Stimulated activated CD4-positive, alpha-beta T cell treated with anti-CD3 and anti-CD28 coated beads, Interleukin-15, amount 100 ng/mL, for 48 hours (primary cell): Measurements from ENCODE around the gene IGSF6.
"Not testable (repeated sequence)": the region's sequence is repeated elsewhere in the genome, so short reads cannot be mapped to it uniquely, and the experiment has no call there.

Experiments used
- DNase-seq, 2 donors: peaks; one replicate each; pipeline ENCODE4 v3.0.0-alpha.2; 2020; ENCODE audit warnings: low read depth in 2 of 2

IGSF6 gene

DNA sequence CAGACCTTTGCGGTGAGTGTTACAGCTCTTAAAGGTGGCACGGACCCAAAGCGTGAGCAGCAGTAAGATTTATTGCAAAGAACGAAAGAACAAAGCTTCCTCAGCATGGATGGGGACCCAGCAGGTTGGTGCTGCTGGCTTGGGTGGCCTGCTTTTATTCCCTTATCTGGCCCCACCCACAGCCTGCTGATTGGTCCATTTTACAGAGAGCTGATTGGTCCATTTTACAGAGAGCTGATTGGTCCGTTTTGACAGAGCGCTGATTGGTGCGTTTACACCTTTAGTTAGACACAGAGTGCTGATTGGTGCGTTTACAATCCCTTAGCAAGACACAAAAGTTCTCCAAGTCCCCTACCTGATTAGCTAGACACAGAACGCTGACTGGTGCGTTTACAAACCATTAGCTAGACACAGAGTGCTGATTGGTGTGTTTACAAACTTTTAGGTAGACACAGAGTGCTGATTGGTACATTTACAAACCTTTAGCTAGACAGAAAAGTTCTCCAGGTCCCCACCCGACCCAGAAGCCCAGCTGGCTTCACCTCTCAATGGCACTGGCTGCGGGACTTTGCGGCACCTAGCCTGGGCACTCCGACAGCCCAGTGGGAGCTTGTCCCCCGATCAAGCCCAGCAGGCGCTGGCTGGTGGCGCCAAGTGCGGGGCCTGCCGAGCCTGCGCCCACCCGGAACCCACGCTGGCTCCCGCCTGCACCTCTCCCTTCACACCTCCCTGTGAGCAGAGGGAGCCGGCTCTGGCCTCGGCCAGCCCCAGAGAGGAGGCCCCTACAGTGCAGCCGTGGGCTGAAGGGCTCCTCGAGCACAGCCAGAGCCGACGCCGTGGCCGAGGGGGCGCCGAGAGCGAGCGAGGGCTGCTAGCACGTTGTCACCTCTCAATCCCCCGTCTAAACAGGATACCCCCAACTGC is 22.5 kb downstream of the IGSF6 start:
- DNase-seq, result not testable (repeated sequence)

DNA sequence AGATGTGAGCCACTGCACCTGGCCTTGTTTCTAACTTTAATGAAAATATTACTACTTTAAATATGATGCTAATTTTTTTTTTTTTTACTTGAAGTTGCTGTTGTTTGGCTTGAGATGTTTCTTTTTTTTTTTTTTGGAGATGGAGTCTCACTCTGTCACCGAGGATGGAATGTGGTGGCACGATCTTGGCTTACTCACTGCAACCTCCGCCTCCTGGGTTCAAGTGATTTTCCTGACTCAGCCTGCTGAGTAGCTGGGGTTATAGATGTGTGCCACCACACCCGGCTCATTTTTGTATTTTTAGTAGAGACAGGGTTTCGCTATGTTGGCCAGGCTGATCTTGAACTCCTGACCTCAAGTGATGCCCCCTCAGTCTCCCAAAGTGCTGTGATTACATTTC is 23.6 kb downstream of the IGSF6 start:
- DNase-seq, result no peak

DNA sequence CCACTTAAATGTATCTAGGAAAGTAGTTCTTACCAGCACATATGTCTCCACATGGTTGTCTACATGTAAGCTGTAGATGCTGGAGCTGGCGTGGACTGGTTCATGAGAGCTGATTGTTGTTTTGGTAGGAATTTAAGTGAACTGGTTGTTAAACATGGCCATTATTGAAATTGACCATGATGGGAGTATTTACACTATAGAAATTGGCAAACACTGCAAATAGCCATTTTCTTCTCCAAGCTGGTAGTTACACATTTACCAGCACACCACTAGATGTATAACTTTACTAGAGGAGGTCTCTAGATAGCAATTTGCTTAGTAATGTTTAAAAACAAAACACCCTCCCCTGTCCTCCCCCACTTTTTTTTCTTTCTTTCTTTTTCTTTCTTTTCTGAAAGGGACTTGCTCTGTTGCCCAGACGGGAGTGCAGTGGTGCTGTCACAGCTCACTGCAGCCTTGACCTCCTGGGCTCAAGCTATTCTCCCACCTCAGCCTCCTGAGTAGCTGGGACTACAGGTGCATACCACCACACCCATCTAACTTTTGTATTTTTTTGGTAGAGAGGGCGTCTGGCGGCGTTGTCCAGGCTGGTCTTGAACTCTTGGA is 24.2 kb downstream of the IGSF6 start:
- no peak for DNase-seq

DNA sequence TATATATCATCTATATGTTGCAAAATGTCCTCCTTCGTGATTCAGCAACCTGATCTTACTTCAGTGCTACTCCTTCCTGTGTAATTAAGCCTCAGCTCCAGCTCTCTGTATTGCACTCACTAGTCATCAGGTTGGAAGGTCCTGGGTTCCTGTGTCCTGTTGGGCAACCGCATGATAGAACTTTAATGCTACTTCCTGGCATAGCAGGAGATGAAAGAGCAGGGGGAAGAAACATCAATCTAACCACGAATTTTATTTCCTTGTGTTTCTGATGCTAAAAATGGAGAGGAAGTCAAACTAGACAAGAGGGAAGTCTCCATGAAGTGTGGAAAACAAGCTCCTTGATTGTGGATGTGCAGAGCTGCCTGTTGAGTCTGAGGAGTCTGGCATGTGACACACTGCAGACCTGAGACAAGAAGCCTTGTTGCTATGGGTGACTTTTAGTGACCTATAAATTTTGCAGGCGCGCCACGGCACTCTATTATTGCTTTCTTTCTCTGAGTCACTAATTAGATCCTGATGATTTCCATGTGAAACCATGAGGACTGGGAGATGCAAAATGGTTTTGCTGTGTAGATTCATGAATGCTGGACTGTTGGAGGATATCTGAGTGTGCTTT is 25.6 kb downstream of the IGSF6 start:
- DNase-seq, result no peak

DNA sequence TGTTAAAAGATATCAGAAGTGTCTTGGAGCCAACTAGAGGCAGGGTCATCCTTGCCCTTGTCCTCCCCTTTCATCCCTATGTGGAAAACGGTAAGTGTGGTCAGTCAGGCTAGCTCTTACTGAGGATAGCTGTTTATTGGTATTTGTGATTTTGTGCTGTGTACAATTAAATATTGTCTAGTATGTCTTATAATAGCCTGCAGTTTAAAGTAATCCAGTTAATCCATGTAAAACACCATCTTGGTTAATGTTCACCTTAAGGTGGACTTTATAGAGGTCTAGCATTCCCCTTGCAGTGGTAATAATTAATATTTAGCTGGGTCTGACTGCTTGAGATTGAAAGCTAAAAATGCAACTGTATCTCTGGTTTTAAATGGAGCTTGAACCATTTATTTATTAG is 27.4 kb downstream of the IGSF6 start:
- DNase-seq, result no peak

DNA sequence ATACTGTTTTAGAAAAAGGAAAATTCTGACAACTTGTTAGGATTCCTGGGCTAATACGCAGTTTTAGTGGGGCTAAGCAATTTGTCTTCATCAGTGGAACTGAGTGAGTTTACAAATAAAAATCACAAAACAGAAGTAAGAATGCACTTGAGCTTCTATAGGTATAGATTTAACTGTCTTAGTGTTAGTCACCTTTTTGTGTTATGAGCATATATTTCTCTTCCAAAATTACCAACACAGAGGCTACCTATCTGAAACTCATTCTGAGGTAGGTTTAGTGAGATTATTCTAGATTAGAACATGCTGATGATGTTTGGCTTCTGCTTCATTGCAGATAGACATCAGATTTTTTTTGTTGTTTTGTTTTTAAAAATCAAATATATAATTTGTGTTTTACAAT is 29.9 kb downstream of the IGSF6 start:
- DNase-seq, result no peak

DNA sequence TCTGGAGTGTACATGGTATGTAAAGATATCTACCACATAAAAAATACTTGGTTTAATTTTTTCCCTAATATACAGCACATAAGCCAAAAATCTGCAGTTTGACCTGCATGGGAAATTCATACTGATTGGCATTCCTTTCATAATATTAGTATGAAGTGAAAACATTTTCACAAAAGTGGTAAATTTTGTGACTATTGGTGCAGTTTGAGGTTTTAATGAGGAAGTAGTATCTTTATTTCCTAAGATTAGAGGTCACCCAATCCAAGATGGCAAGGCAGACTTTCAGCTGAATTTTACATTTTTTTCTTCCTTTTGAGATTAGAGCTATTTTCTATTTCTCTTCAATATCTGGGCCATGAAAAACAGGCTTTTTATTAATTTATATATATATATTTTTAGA is 31.8 kb downstream of the IGSF6 start:
- DNase-seq, result no peak

DNA sequence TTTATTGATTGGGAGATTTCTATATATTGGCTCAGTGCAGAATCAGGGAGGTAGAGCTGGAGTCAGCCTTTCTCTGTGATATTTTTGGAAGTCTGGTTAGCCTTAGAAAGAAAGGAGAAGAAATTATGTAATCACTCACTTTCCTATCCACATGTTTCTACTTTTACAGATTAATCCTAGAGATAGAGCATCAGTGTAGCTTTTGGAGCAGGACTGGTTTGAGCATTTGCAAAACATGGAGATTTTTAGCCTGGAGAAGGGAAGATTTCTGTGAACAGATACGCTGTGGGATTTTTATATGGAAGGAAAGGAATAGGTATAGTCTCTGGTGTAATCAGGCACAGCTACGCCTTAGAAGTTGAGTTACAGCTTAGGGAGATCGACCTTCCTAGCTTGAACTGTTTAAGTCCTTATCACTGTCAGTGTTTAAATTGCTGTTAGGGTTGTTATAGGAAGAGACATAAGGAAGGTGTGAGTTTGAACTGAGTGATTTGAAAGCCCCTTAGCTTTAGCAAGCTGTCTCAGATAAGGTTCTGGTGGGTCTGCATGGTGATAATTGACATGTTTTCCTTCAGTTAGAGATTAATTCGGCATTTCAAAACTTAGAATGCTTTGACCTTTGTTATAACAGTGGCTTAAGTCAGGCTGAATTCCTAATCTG is 32.5 kb downstream of the IGSF6 start:
- DNase-seq, result no peak

DNA sequence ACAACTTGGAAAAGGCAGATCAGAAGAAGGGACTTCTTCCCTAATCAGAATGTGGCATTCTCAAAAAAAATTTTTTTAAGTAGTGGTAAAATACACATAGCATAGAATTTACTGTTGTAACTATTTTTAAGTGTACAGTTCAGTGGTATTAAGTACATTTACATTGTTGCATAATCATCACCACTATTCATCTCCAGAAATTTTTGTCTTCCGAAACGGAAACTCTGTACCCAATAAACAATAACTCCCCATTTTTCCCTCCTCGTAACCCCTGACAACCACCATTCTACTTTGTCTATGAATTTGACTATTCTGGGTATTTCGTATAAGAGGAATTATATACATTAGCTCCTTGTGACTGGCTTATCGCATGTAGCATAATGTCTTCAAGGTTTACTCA is 34.1 kb downstream of the IGSF6 start:
- no peak for DNase-seq

DNA sequence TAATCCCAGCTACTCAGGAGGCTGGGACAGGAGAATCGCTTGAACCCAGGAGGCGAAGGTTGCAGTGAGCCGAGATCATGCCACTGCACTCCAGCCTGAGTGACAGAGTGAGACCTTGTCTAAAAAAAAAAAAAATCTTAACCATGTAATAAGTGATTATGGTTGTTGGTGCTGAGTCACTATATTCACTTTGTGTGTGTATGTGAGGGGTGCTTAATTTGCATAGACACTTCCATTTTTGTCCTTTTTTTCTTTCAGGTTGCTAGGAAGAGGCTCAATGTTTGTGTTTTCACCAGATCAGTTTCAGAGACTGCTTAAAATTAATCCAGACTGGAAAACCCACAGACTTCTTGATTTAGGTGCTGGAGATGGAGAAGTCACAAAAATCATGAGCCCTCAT is 34.8 kb downstream of the IGSF6 start:
- no peak for DNase-seq

DNA sequence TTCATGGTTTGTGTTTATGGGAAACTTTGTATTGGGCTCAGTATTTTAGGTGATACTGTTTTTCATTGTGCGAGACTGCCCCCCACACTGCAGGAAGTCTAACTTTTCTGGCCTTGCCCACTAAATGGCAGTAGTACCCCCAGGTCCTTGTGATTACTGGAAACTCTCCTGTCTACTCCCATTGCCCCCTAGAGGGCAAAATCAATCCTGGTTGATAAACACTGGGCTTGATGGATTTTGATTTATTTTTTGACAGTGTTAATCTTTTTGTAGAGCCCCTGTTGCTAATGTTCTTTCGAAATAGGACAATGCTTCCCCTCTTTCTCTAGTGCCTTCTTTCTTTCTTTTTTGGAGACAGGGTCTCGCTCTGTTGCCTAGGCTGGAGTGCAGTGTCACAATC is 37.5 kb downstream of the IGSF6 start:
- no peak for DNase-seq

DNA sequence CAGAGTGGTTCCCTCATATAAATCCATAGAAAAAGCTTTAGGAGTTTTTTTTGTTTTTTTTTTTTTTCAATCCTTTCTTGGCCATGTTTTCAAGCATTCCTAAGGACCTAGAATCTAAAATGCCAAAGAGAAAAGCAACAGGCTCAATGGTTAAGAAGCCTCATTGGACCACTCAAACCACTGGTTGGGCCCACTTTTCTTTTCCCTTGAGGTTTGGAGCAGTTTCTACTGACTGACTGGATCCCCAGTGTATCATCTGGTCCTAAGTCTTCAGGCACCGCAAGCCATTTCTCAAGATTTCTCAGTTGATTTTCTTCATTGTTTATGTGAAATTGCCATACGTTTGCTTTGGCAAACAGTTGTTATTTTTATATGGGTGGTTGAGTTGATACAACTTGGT is 38.6 kb downstream of the IGSF6 start:
- no peak for DNase-seq

DNA sequence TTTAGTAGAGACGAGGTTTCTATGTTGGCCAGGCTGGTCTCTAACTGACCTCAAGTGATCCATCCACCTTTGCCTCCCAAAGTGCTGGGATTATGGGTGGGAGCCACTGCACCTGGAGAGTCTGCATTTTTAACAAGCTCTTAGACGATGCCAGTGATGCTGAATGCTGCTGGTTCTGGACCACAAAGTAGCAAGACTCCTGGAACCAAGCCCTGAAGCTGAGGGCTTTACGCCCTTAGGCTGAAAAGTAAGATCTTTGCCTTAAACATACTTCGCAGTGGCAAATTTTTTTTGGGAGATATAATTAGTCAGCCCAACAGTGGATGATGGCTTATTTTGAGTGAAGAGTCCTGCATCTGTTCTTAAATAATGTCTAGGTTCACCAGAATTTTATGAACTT is 39.0 kb downstream of the IGSF6 start:
- DNase-seq, result no peak

DNA sequence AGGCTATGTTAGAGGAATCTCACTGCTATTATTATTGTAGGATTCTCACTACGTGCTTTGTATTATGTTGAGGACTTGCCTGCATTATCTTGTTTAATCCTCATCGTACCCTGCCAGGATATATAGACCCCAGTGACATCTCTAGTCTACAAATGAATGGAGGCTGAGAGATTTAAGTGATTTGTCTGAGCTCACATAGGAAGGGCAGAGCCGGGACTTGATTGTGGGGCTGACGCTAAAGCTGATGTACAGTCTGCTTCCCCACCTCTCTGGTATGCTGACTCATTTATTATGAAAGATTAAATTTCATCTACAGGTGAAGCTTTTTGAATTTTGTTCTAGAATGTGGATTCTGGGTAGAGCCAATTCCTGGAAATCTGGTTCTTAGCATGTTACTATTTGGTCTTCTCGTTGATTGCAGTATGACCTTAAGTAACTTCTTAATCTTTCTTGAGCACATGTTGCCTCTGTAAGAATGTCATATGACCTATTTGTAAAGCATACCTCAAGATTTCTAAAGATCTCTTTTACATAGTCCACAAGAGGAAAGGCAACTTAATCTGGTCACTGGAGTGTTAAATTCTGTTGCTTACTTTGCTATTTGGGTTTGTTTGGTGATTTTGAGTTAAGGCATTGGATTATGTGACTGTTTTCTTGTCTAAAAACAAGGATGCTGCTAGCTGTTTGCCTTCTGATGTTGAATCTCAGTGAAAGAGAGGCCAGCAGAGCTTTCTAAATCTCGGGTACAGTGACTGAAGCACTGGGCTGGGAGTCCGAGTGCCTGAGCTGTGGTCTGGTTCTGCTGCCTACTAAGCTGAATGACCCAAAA is 40.6 kb downstream of the IGSF6 start:
- no peak for DNase-seq

DNA sequence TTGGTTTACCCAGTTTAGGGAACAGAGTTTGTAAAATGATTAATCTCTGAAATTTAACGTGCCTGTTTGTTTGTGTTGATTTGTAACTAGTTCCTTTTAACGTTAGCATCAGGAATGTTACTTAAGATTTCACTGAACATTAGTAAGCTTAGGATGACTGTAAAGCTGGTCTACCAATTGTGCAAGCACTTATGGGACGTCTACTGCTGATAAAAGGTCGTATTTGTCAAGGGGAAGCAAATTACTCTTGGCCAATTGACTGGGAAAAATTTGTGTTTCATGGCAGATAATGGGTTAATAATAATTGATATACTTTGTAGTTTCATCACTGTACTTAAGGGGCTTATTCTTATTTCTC is 41.2 kb downstream of the IGSF6 start:
- DNase-seq, result no peak

DNA sequence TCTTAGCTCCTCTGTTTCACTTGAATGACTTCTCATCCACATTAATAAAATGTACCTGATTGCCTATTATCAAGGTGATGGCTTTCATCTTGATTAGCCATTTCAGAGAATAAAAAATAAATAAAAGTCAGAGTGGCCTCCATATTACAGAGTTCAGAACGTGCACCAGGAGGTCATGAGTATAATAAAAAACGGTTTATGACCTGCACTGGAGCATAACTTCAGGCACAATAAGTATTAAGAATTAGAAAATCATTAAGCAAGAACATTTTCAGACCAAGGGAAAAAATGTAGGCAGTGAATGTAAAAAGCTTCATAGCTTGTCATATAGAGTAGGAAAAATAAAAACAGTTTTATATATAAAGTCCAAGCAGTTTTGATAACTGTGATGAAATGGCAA is 41.6 kb downstream of the IGSF6 start:
- DNase-seq, result no peak

DNA sequence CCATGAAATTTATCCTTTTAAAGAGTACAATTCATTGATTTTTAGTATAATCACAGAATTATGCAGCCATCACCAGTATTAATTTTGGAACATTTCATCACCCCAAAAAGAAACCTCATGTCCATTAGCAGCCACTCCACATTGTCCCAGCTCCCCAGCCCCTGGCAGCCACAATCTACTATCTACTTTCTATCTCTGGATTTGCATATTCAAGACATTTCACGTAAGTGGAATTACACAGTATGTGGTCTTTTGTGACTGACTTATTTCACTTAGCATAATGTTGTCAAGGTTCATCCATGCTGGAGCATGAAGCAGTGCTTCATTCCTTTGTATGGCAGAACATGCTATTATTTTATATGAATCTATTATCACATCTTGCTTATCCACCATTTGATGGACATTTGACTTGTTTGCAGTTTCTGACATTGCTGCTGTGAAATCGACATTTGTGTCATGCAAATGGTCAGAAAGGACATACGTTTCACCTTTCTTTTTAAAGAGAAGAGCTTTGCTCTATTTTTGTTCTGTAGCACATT is 42.3 kb downstream of the IGSF6 start:
- DNase-seq, result no peak

DNA sequence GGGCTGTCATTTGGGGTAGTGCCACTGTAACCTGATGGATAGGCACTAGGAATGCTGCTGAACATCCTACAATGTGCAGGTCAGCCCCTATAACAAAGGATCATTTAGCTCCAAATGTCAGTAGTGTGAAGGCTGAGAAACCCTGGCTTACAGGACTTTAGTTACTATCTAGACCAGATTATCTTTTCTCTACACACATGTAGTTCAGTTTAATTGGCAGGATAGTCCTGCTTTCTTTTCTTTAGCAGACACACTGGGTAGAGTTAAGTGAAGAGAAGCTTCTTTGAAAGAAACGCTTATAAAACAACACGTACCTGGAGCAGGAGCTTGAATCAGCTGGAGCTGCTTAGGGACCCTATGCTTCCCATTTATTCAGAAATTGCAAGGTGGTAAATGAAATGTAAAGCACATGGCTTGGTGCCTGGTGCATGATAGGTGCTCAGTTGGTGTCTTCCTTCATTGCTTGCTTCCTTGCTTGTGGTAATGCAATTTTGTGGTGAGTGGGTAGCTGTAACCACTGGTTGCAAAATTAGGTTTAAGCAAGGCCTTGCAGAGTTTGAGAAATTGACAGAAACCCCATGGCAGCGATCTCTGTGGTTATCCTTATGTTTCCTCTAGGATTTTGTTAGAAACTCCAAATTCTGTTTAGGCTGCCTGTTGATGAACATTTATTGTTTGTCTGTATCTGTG is 43.6 kb downstream of the IGSF6 start:
- no peak for DNase-seq

DNA sequence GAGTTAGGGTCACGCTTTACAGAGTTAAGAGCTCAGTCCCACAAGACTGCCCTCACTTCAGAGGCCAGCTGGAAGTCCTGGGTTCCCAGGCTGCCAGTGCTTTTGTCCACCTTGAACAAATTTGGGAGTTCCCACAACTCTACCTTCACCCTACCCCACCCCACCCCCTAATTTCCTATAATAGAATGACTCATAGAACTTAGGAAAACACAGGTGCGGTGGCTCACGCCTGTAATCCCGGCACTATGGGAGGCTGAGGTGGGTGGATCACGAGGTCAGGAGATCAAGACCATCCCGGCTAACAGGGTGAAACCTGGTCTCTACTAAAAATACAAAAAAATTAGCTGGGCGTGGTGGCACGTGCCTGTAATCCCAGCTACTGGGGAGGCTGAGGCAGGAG is 46.6 kb downstream of the IGSF6 start:
- DNase-seq, result not testable (repeated sequence)

DNA sequence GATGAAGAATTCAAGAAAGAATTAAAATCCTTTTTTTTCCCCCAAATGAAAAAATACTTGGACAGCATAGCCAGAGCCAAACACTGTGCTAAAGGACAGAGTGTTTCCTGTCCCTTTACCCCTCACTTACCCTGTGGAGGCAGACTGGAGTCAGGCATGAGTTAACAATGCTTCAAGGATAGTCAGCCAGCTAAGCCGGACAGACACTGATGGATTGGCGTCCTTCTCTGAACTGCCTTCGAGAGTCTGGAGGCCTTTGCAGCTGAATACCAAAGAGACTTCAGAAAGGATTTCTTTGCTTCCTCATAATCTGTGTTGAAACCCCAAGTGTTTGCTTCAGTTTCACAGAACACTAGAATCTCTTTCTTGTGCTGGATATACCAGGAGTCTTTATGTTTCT is 48.5 kb downstream of the IGSF6 start:
- no peak for DNase-seq

DNA sequence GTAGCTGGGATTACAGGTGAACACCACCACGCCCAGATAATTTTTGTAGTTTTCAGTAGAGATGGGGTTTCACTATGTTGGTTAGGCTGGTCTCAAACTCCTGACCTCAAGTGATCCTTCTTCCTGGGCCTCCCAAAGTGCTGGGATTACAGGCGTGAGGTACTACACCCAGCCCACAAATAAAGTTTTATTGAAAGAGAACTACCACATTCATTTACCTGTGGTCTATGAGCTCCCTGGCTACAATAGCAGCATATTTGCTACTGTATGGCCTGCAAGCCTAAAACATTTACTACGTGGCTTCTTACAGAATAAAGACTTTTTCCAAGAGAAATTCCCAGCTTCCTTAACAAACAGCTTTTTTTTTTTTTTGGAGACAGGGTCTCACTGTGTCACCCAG is 49.6 kb downstream of the IGSF6 start:
- no peak for DNase-seq
